Activated T-cell treated with anti-CD3 and anti-CD28 coated beads, Interleukin-2, amount 50 U/mL, for 72 hours (primary cell): ENCODE data around the gene ZCCHC2. TPM values are rescaled to one million over a fixed set of nuclear protein-coding genes. Genes with fewer than 3 reads are reported as not detected.

Source experiments
- ATAC-seq, 2 donors: fragments of 150-1000 bp; cut with Tn5 transposase; replicated peaks in 1 of 2; 2 replicates each; pipeline ENCODE4 v1.10.0; 2021; ENCODE audit warnings: moderate library complexity in 2 of 2, mild to moderate bottlenecking in 1 of 2
- DNase-seq, 2 donors: peaks; one replicate each; pipeline ENCODE4 v3.0.0; 2021 to 2022; ENCODE audit warnings: mixed read lengths in 1 of 2
- H3K27ac Mint-ChIP-seq: one replicate; pipeline ENCODE4 v1.8.0; 2022; ENCODE audit warnings: mild to moderate bottlenecking, moderate library complexity, mixed read lengths
- H3K27me3 Mint-ChIP-seq: one replicate; pipeline ENCODE4 v1.8.0; 2022; ENCODE audit warnings: low read depth, mixed read lengths
- H3K36me3 Mint-ChIP-seq, 2 donors: one replicate each; pipeline ENCODE4 v1.8.0; 2022; ENCODE audit warnings: mixed read lengths in 2 of 2, mild to moderate bottlenecking in 1 of 2; ENCODE audit not compliant: insufficient read depth in 2 of 2
- H3K4me1 Mint-ChIP-seq: one replicate; pipeline ENCODE4 v1.8.0; 2022; ENCODE audit warnings: low read depth, mixed read lengths
- H3K4me3 Mint-ChIP-seq, 2 donors: one replicate each; pipeline ENCODE4 v1.8.0; 2022; ENCODE audit warnings: mild to moderate bottlenecking in 2 of 2, mixed read lengths in 2 of 2, moderate library complexity in 2 of 2
- H3K9me3 Mint-ChIP-seq, 2 donors: one replicate each; pipeline ENCODE4 v1.8.0; 2022; ENCODE audit warnings: mixed read lengths in 2 of 2
- total RNA-seq, 2 donors: library from RNA; stranded (reverse); gene quantifications; one replicate each; pipeline ENCODE4 v1.2.3, GENCODE V29; 2022

ZCCHC2 gene
- total RNA-seq, 2 donors from 2014 or later = 38.7 to 42.6 TPM

DNA sequence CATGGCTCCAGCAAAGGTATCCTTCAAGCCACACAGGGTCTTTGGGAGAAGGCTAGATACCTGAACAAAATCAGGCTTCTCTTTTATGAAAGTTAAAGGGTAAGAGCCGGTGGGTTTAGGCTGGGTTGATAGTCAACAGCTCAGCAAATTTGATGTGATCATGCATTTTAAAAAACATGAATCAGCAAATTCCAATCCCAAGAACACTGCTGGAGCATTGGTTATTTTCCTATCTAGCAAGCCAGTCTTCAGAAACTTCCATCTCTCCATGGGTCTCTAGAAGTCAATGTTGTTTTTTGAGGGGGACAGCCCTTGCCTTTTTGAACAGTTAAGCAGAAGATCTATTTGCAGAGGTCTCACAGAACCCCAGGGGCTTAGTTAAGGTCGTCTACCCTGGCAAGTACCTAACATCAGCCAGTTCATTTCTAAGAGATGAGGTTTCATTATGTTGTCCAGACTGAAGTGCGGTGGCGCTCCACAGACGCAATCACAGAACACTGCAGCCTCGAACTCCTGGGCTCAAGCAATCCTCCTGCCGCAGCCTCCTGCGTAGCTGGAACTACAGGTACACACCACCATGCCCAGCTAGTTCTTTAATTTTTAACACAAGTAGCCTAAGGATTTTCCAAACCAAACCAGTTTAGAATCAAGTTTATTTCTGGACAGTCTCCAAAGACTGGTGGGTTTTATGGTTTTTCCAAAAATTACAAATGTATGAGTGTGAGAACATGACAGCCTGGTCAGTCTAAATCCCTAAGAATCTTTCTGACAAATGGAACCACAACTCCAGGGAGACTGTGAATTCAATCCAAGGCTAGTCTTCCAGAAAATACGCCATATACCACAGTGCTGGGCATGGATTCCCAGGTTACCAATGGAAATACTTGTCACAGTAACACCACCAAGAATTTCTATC, 4.1 kb upstream of the ZCCHC2 start:
- H3K27ac Mint-ChIP-seq = no peak overlapping the region
- no peak for DNase-seq

DNA sequence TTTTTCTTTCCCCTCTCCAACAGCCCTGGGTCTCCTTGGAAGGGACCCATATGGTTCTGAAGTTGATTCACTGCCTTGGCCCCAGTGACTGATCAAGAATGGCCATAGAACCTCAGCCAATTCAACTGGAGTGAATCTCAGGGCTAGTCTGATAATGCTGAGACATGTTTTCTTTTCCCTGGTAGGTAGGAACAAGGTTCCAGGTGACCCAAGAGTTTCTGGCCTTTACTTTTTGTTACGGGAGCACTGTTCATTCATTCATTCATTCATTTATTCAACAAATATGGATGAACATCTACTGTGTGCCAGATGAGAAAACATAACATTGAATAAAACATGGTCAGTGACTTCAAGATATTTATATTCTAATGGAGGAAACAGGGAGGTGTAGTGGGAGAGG, 3.1 kb upstream of the ZCCHC2 start:
- no peak overlapping the region for H3K4me3 Mint-ChIP-seq
- peaks cover 12% of the 10 kb centered on the region for H3K4me1 Mint-ChIP-seq
- no peak for ATAC-seq
- no peaks in the 10 kb centered on the region for H3K27me3 Mint-ChIP-seq
- DNase-seq = no peak
- H3K27ac Mint-ChIP-seq = no peak overlapping the region
- peaks cover 0 to 1% of the 10 kb centered on the region in 2 donors for H3K9me3 Mint-ChIP-seq
- H3K36me3 Mint-ChIP-seq = peaks cover 0 to 3% of the 10 kb centered on the region in 2 donors

More for the DNA sequence above, 4.1 kb upstream of the ZCCHC2 start:
- no peak for ATAC-seq
- Mint-ChIP-seq H3K4me3 (no peak overlapping the region), H3K4me1 (peaks cover 12% of the 10 kb centered on the region), H3K9me3 (peaks cover 3 to 5% of the 10 kb centered on the region in 2 donors), H3K27me3 (no peaks in the 10 kb centered on the region), H3K36me3 (peaks cover 3 to 12% of the 10 kb centered on the region in 2 donors)

DNA sequence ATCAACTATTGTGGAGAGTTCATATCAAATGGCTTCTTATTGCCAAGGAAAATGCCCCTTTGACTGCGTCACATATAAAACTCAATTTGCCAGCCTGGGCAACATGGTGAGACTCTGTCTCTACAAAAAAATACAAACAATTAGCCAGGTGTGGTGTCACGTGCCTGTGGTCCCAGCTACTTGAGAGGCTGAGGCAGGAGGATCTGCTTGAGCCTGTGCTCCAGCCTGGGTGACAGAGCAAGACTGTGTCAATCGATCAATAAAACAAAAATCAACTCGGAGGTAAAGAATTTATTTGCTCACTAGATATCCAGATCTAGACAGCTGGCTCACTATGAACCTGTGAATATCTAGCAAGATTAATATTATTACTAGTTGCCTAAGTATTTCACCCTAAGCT, 1.7 kb upstream of the ZCCHC2 start:
- no peaks in the 10 kb centered on the region for H3K9me3 Mint-ChIP-seq
- H3K27ac Mint-ChIP-seq = peak overlapping the region; percentile 82
- H3K4me3 Mint-ChIP-seq = peak overlapping the region; percentile 85 to 90
- ATAC-seq = no peak
- peaks cover 18% of the 10 kb centered on the region for H3K4me1 Mint-ChIP-seq
- no peak for DNase-seq
- H3K27me3 Mint-ChIP-seq = no peaks in the 10 kb centered on the region
- peaks cover 10% of the 10 kb centered on the region in 2 donors for H3K36me3 Mint-ChIP-seq

DNA sequence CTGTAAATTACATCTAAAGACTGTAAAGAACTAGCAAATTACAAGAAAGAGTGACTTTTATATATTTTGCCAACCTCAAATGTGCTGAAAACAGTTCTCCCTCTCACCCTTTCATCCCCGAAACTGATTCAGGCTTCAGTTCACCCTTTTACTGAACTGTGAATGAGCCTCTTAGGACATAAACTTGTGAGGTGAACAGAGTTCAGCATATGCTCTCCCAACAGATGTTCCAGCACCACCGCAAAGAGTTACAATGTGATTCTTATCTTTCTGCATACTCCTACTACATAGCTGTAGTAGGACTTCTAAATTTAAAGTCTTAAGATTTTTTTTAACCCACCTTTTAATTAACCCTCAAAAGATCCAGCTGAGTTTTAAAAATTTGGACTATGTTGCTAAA, 1.2 kb upstream of the ZCCHC2 start:
- Mint-ChIP-seq H3K4me1 (peaks cover 19% of the 10 kb centered on the region), H3K9me3 (no peaks in the 10 kb centered on the region), H3K36me3 (peaks cover 10 to 11% of the 10 kb centered on the region in 2 donors), H3K4me3 (peak overlapping the region; percentile 85 to 90), H3K27ac (peak overlapping the region; percentile 82), H3K27me3 (no peaks in the 10 kb centered on the region)
- DNase-seq (no peak), ATAC-seq (no peak)

DNA sequence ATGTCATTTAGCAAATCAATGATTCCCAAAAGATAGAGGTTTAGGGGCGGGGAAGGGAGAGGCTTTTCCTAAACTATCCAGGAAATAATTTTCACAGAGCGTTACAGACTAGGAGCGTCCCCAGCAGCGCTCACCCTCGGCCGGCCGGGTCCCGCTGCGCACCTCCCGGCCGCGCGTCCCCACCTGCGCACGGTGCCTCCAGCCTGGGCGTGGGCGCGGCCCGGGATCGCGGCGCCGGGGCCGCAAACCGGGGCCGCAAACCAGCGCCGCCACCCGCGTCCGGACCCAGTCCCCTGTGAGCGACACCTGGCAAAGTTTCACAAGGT, 684 bp upstream of the ZCCHC2 start:
- Mint-ChIP-seq H3K27me3 (no peaks in the 10 kb centered on the region), H3K9me3 (no peaks in the 10 kb centered on the region), H3K36me3 (peaks cover 10 to 11% of the 10 kb centered on the region in 2 donors), H3K4me1 (peaks cover 19% of the 10 kb centered on the region), H3K4me3 (peak overlapping the region; percentile 85 to 90), H3K27ac (peak overlapping the region; percentile 82)
- peak in 1 of 2 donors; percentile 0 for ATAC-seq
- no peak for DNase-seq

DNA sequence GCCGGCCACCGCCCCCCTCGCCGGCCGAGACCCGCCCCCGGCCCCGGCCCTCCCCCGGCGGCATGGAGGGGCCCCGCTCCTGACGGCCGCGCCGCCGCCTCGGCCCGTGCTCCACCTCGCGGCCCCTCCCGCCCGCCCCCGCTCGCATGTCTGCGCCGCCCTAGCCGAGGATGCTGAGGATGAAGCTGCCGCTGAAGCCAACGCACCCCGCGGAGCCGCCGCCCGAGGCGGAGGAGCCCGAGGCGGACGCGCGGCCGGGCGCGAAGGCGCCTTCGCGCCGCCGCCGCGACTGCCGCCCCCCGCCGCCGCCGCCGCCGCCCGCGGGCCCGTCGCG, 397 bp downstream of the ZCCHC2 start:
- H3K4me3 Mint-ChIP-seq = no peak overlapping the region
- no peaks in the 10 kb centered on the region for H3K27me3 Mint-ChIP-seq
- ATAC-seq (no peak), DNase-seq (no peak)
- no peaks in the 10 kb centered on the region for H3K9me3 Mint-ChIP-seq
- H3K36me3 Mint-ChIP-seq = peaks cover 10 to 11% of the 10 kb centered on the region in 2 donors
- H3K4me1 Mint-ChIP-seq = peaks cover 30% of the 10 kb centered on the region
- H3K27ac Mint-ChIP-seq = no peak overlapping the region

DNA sequence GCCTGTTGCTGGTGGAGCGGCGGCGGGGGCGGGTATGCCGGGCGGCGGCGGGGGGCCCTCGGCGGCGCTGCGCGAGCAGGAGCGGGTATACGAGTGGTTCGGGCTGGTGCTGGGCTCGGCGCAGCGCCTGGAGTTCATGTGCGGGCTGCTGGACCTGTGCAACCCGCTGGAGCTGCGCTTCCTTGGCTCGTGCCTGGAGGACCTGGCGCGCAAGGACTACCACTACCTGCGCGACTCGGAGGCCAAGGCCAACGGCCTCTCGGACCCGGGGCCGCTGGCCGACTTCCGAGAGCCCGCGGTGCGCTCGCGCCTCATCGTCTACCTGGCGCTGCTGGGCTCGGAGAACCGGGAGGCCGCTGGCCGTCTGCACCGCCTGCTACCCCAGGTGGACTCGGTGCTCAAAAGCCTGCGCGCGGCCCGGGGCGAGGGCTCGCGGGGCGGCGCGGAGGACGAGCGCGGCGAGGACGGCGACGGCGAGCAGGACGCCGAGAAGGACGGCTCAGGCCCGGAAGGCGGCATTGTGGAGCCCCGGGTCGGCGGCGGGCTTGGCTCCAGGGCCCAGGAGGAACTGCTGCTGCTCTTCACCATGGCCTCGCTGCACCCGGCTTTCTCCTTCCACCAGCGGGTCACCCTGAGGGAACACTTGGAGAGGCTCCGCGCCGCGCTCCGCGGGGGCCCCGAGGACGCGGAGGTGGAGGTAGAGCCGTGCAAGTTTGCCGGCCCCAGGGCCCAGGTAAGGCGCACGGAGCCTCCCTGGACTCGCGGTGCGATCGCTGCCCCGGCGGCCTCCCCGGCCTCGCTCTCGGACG, 1.0 kb downstream of the ZCCHC2 start:
- H3K4me1 Mint-ChIP-seq = peaks cover 36% of the 10 kb centered on the region
- H3K4me3 Mint-ChIP-seq = peak overlapping the region; percentile 99 to 100
- peak overlapping the region; percentile 82 for H3K27ac Mint-ChIP-seq
- DNase-seq = peak; percentile 69
- no peaks in the 10 kb centered on the region for H3K27me3 Mint-ChIP-seq
- H3K36me3 Mint-ChIP-seq = peaks cover 10 to 11% of the 10 kb centered on the region in 2 donors
- ATAC-seq = peak; percentile 12 to 26
- no peaks in the 10 kb centered on the region for H3K9me3 Mint-ChIP-seq

DNA sequence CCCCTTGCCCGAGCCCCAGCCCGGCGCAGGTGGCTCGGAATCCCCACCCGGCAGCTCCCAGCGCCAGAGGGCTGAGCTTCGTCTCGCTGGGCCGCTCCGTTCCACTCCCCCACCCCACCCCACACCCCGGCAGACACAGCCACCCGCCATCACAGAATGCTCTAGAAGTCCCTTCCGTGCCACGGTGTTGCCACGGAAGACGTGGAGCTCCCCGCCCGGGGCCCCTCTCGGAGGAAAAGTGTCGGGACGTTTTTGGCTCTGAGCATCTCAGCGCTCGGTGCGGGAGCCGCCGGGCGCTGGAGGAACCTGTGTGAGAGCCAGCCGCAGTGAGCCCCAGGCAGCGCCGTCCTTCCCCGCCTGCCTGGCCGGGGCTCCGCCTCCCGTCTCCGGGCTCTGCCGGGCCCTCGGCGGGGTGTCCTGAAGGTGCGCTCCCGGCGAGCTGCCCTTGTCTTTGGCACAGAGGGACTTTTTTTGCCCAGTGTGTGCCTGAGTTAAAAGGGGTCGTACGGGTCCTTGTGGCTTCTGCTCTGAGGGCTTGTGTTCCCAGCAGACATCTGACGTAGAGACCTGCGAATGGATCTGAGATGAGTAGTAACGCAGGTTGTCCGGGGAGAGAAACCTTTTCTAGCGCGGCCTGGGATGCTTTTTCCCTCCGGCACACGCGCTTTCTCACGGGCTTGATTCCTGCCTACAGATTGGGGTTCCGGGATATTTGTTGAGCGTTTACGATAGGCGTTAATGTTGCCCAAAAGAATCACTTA, 1.8 kb downstream of the ZCCHC2 start:
- ATAC-seq = peak; percentile 12 to 18
- H3K9me3 Mint-ChIP-seq = no peaks in the 10 kb centered on the region
- H3K27me3 Mint-ChIP-seq = no peaks in the 10 kb centered on the region
- H3K27ac Mint-ChIP-seq = peak overlapping the region; percentile 99
- H3K4me1 Mint-ChIP-seq = peaks cover 44% of the 10 kb centered on the region
- peaks cover 10 to 11% of the 10 kb centered on the region in 2 donors for H3K36me3 Mint-ChIP-seq
- H3K4me3 Mint-ChIP-seq = peak overlapping the region; percentile 99 to 100
- peak; percentile 71 to 76 for DNase-seq

DNA sequence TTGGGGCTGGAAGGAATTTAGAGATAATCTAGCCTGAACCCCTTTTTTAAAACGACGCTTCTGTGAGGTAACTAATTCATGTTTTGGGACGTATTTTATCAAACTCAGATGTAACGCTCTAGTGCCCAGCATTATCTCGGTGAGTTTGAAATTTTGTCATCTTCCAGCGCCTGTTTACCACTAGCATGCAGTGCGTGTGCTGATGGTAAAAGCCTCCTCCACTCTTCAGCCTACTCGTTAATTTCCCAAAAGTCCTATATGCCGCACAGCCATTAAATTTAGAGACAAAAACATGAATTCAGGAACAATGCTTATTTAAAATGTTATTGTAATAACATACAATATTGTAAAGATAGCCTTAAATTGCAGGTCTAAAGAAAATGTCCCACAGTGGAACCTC, 2.8 kb downstream of the ZCCHC2 start:
- H3K9me3 Mint-ChIP-seq = no peaks in the 10 kb centered on the region
- peaks cover 10 to 11% of the 10 kb centered on the region in 2 donors for H3K36me3 Mint-ChIP-seq
- no peaks in the 10 kb centered on the region for H3K27me3 Mint-ChIP-seq
- H3K4me3 Mint-ChIP-seq = peak overlapping the region; percentile 99 to 100
- peak overlapping the region; percentile 99 for H3K27ac Mint-ChIP-seq
- peaks cover 54% of the 10 kb centered on the region for H3K4me1 Mint-ChIP-seq
- ATAC-seq (no peak), DNase-seq (no peak)

DNA sequence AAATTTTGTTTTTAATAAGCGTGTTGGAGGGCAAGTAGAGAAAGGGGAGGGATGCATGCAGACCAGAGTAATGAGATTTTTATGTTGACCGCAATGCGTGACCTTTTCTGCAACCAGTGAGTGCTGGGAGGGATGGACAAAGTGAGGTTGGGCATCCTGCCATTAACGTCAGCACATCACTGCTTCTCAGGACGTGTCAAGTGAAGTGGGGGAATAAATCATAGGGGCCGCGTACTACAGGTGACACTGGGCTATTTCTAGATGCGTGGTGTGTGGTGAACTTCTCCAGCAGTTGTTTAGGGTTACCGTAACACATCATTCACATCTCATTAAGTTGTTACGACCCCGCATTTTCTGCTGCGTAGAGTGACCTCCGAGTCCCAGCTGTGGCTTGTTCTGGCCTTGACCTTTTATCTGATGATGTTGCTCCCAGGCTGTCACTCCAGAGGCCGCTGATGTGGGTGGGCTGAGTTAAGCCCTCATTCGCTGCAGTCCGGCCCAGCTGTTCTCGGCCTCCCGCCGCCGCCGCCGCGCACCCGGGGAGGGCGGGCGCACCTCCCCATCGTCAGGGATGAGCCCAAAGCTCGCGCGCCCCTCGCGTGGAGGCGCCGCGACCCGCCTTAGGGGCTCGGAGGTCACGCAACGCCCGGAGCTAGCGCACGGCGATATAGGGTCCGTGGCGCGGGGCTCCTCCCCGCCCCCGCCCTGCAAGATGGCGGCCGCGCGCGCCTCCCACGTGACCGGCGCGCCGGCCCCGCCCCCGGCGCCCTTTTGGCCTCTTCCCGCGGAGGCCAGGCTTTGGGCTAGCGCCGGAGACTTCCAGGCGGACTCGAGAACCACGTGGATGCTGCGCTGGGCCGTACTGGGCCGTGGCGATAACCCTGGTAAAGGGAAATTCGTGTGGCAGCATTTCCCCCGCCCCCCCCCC, 3.5 kb downstream of the ZCCHC2 start:
- Mint-ChIP-seq H3K4me1 (peaks cover 52% of the 10 kb centered on the region), H3K27me3 (no peaks in the 10 kb centered on the region), H3K9me3 (no peaks in the 10 kb centered on the region), H3K27ac (peak overlapping the region; percentile 99), H3K4me3 (peak overlapping the region; percentile 99 to 100), H3K36me3 (peaks cover 11 to 13% of the 10 kb centered on the region in 2 donors)
- ATAC-seq = peak; percentile 9 to 19
- DNase-seq = peak; percentile 77 to 84

DNA sequence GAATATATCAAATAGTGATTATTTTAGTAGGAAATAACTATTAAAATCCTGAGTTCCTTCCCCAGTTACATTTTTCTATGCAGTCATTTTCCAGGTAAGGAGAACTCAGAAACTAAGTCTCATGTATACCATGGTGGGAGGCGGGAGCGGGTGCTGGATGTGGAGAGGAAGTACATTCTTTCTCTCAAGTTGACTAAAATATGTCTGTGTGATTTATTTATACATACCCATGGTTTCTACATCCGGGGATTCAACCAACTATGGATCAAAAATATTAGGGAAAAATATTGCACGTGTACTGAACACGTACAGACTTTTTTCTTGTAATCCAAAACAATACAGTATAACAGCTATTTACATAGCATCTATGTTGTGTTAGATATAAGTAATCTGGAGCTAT, 6.8 kb downstream of the ZCCHC2 start:
- DNase-seq = no peak
- no peak overlapping the region for H3K27ac Mint-ChIP-seq
- H3K36me3 Mint-ChIP-seq = peaks cover 14% of the 10 kb centered on the region in 2 donors

DNA sequence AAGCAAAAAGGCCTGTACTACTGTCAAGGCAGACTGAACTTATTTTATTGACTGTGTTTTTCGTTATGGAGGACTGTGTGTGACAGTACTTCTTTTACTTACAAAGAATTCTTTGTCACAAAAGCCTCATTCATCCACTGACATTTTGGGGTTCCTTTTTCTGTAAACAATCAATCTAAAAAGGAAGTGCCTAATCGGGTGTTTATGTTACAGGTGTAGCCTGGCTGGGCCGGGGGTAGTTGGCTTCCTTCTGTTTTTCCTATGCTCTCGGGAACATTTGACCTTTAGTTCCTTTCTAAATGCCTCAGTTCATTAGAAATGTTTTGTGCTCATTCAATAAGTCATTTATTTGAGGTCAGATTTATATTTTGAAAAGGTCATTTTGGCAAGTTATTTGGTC, 8.3 kb downstream of the ZCCHC2 start:
- H3K27ac Mint-ChIP-seq = peak overlapping the region; percentile 74

More for the DNA sequence above, 6.8 kb downstream of the ZCCHC2 start:
- H3K27me3 Mint-ChIP-seq = no peaks in the 10 kb centered on the region
- H3K9me3 Mint-ChIP-seq = no peaks in the 10 kb centered on the region
- peak overlapping the region in 1 of 2 donors; percentile 13 for H3K4me3 Mint-ChIP-seq
- H3K4me1 Mint-ChIP-seq = peaks cover 60% of the 10 kb centered on the region
- ATAC-seq = no peak

More for the DNA sequence above, 8.3 kb downstream of the ZCCHC2 start:
- Mint-ChIP-seq H3K4me3 (no peak overlapping the region), H3K36me3 (peaks cover 3 to 4% of the 10 kb centered on the region in 2 donors), H3K9me3 (no peaks in the 10 kb centered on the region), H3K4me1 (peaks cover 65% of the 10 kb centered on the region), H3K27me3 (no peaks in the 10 kb centered on the region)
- ATAC-seq (no peak), DNase-seq (no peak)
